ENCODE measurements around the gene MT2A.

Gene MT2A

GRCh38 chr16:56600398-56600999, 7.9 kb upstream of the MT2A start:
- H3K4me2 ChIP-seq (ENCODE audit: insufficient read depth, low read length), result no peak overlapping the region
- H3K79me2 ChIP-seq (ENCODE audit: insufficient read depth, low read length), result no peaks in the 10 kb centered on the region
- H3K27me3 ChIP-seq (ENCODE audit: insufficient read depth, low read length, poor library complexity), result peaks cover 3% of the 10 kb centered on the region
- no peak overlapping the region for H3K27ac ChIP-seq (ENCODE audit: low read length)
- H3K4me1 ChIP-seq (ENCODE audit: insufficient read depth, low read length), result no peaks in the 10 kb centered on the region
- no peak overlapping the region for H3K4me3 ChIP-seq (ENCODE audit: low read depth in 1 of 2, low read length in 2 of 2)
- no peak overlapping the region for H3K9ac ChIP-seq (ENCODE audit: low read depth, low read length)
- no peaks in the 10 kb centered on the region for H3K9me3 ChIP-seq (ENCODE audit: insufficient read depth, low read length, severe bottlenecking)
- TF ChIP-seq EZH2 (IDR thresholded peaks at IDR 0.05; ENCODE audit: borderline replicate concordance, low read depth, low read length, severe bottlenecking) (no peak), CTCF (IDR thresholded peaks at IDR 0.05; ENCODE audit: borderline replicate concordance, extremely low read depth, low read length, poor library complexity, severe bottlenecking) (peak; percentile 62)
- H4K20me1 ChIP-seq (ENCODE audit: insufficient read depth, low read length), result no peaks in the 10 kb centered on the region
- no peaks in the 10 kb centered on the region for H3K36me3 ChIP-seq (ENCODE audit: insufficient read depth, low read length)
- DNase-seq (peak; percentile 28), ATAC-seq (ENCODE audit: insufficient read depth, low read depth) (peak; percentile 49; the same call in 1 of the 3 replicates)
- no peak overlapping the region for H2AFZ ChIP-seq (ENCODE audit: low read depth, low read length)

- ATAC-seq (ENCODE audit: insufficient read depth, low read depth), result no peak
Observed at GRCh38 chr16:56601325-56601724, 7.1 kb upstream of the MT2A start.

GRCh38 chr16:56603589-56603988, 4.8 kb upstream of the MT2A start:
- no peaks in the 10 kb centered on the region for H4K20me1 ChIP-seq (ENCODE audit: insufficient read depth, low read length)
- no peaks in the 10 kb centered on the region for H3K36me3 ChIP-seq (ENCODE audit: insufficient read depth, low read length)
- TF ChIP-seq CTCF (IDR thresholded peaks at IDR 0.05; ENCODE audit: borderline replicate concordance, extremely low read depth, low read length, poor library complexity, severe bottlenecking) (peak; percentile 47), EZH2 (IDR thresholded peaks at IDR 0.05; ENCODE audit: borderline replicate concordance, low read depth, low read length, severe bottlenecking) (no peak)
- no peaks in the 10 kb centered on the region for H3K9me3 ChIP-seq (ENCODE audit: insufficient read depth, low read length, severe bottlenecking)
- peaks cover 3% of the 10 kb centered on the region for H3K27me3 ChIP-seq (ENCODE audit: insufficient read depth, low read length, poor library complexity)
- no peak overlapping the region for H3K4me3 ChIP-seq (ENCODE audit: low read depth in 1 of 2, low read length in 2 of 2)
- peak; percentile 30 for DNase-seq
- H3K9ac ChIP-seq (ENCODE audit: low read depth, low read length), result no peak overlapping the region
- H3K27ac ChIP-seq (ENCODE audit: low read length), result no peak overlapping the region
- H3K79me2 ChIP-seq (ENCODE audit: insufficient read depth, low read length), result no peaks in the 10 kb centered on the region
- ATAC-seq (ENCODE audit: insufficient read depth, low read depth), result no peak
- H3K4me2 ChIP-seq (ENCODE audit: insufficient read depth, low read length), result no peak overlapping the region
- peaks cover 15% of the 10 kb centered on the region for H3K4me1 ChIP-seq (ENCODE audit: insufficient read depth, low read length)
- H2AFZ ChIP-seq (ENCODE audit: low read depth, low read length), result no peak overlapping the region

More at GRCh38 chr16:56601325-56601724, 7.1 kb upstream of the MT2A start:
- DNase-seq, result no peak
- no peaks in the 10 kb centered on the region for H4K20me1 ChIP-seq (ENCODE audit: insufficient read depth, low read length)
- no peak overlapping the region for H2AFZ ChIP-seq (ENCODE audit: low read depth, low read length)
- H3K27ac ChIP-seq (ENCODE audit: low read length), result no peak overlapping the region
- no peaks in the 10 kb centered on the region for H3K4me1 ChIP-seq (ENCODE audit: insufficient read depth, low read length)
- no peaks in the 10 kb centered on the region for H3K79me2 ChIP-seq (ENCODE audit: insufficient read depth, low read length)
- no peak overlapping the region for H3K9ac ChIP-seq (ENCODE audit: low read depth, low read length)
- H3K27me3 ChIP-seq (ENCODE audit: insufficient read depth, low read length, poor library complexity), result peaks cover 3% of the 10 kb centered on the region
- no peak overlapping the region for H3K4me3 ChIP-seq (ENCODE audit: low read depth in 1 of 2, low read length in 2 of 2)
- H3K9me3 ChIP-seq (ENCODE audit: insufficient read depth, low read length, severe bottlenecking), result no peaks in the 10 kb centered on the region
- no peak overlapping the region for H3K4me2 ChIP-seq (ENCODE audit: insufficient read depth, low read length)
- no peak for TF ChIP-seq EZH2 (IDR thresholded peaks at IDR 0.05; ENCODE audit: borderline replicate concordance, low read depth, low read length, severe bottlenecking)
- no peak for TF ChIP-seq CTCF (IDR thresholded peaks at IDR 0.05; ENCODE audit: borderline replicate concordance, extremely low read depth, low read length, poor library complexity, severe bottlenecking)
- H3K36me3 ChIP-seq (ENCODE audit: insufficient read depth, low read length), result no peaks in the 10 kb centered on the region

All from DND-41 (cell line).